ENCODE data around the gene LMX1A.

LMX1A gene

GRCh38 chr1:165241321-165241720, 115.2 kb downstream of the LMX1A start:
- no peak overlapping the region for H3K4me3 ChIP-seq (ENCODE audit: low read length)
- DNase-seq (ENCODE audit: low read depth), result no peak
- TF ChIP-seq CTCF (IDR thresholded peaks at IDR 0.05; ENCODE audit: insufficient read depth, low read depth, low read length, missing control alignments), result no peak

- no peak for TF ChIP-seq CTCF (IDR thresholded peaks at IDR 0.05; ENCODE audit: insufficient read depth, low read depth, low read length, missing control alignments)
- H3K4me3 ChIP-seq (ENCODE audit: low read length), result no peak overlapping the region
- no peak for DNase-seq (ENCODE audit: low read depth)
Measured at GRCh38 chr1:165240492-165240891, 116.0 kb downstream of the LMX1A start.

- no peak overlapping the region for H3K4me3 ChIP-seq (ENCODE audit: low read length)
- DNase-seq (ENCODE audit: low read depth), result no peak
- TF ChIP-seq CTCF (IDR thresholded peaks at IDR 0.05; ENCODE audit: insufficient read depth, low read depth, low read length, missing control alignments), result no peak
Measured at GRCh38 chr1:165239873-165240272, 116.6 kb downstream of the LMX1A start.

GRCh38 chr1:165235777-165236291, 120.7 kb downstream of the LMX1A start:
- no peak for TF ChIP-seq CTCF (IDR thresholded peaks at IDR 0.05; ENCODE audit: insufficient read depth, low read depth, low read length, missing control alignments)
- H3K4me3 ChIP-seq (ENCODE audit: low read length), result no peak overlapping the region
- DNase-seq (ENCODE audit: low read depth), result no peak

GRCh38 chr1:165235155-165235776, 121.2 kb downstream of the LMX1A start:
- no peak for TF ChIP-seq CTCF (IDR thresholded peaks at IDR 0.05; ENCODE audit: insufficient read depth, low read depth, low read length, missing control alignments)
- H3K4me3 ChIP-seq (ENCODE audit: low read length), result no peak overlapping the region
- DNase-seq (ENCODE audit: low read depth), result no peak

- TF ChIP-seq CTCF (IDR thresholded peaks at IDR 0.05; ENCODE audit: insufficient read depth, low read depth, low read length, missing control alignments), result no peak
- DNase-seq (ENCODE audit: low read depth), result peak; percentile 4
- H3K4me3 ChIP-seq (ENCODE audit: low read length), result no peak overlapping the region
Measured at GRCh38 chr1:165234149-165234548, 122.4 kb downstream of the LMX1A start.

GRCh38 chr1:165228676-165229075, 127.8 kb downstream of the LMX1A start:
- DNase-seq (ENCODE audit: low read depth), result peak; percentile 13
- no peak for TF ChIP-seq CTCF (IDR thresholded peaks at IDR 0.05; ENCODE audit: insufficient read depth, low read depth, low read length, missing control alignments)

More at GRCh38 chr1:165228676-165229075, 127.8 kb downstream of the LMX1A start:
- H3K4me3 ChIP-seq (ENCODE audit: low read length), result no peak overlapping the region
